Head of caudate nucleus (tissue), 42 donors: Measurements from ENCODE around the gene PRDX5.
"Not testable (repeated sequence)": the region's sequence is repeated elsewhere in the genome, so short reads cannot be mapped to it uniquely, and the experiment has no call there.

Experiments used
- DNase-seq, 42 donors: peaks; one replicate each; pipeline versions ENCODE4 v3.0.0 to v3.0.0-alpha.2; 2020 to 2021; ENCODE audit warnings: mixed read lengths in 7 of 42
- intact Hi-C: fragments of 100-400 bp; cut with DNase I; formaldehyde crosslinking; loops from one replicate; pipeline ENCODE4 v1.15.0; 2022

The PRDX5 gene

GRCh38 chr11:64303109-64304031, 14.6 kb upstream of the PRDX5 start:
- DNase-seq, result no peak
- intact Hi-C loops, result loop anchor here (2.0 kb wide), 1 partner anchor 33 kb away; no protein-coding TSS in a partner anchor

- intact Hi-C loops, result loop anchor here (2.0 kb wide), 1 partner anchor 33 kb away; no protein-coding TSS in a partner anchor
- no peak for DNase-seq
Observed at GRCh38 chr11:64304032-64304315, 13.9 kb upstream of the PRDX5 start.

- intact Hi-C loops, result loop anchor here (2.0 kb wide), 1 partner anchor 34 kb away; no protein-coding TSS in a partner anchor
- peak; percentile 91 to 99 (median 96) for DNase-seq
Observed at GRCh38 chr11:64304316-64305072, 13.4 kb upstream of the PRDX5 start.

- intact Hi-C loops, result loop anchor here (2.0 kb wide), 1 partner anchor 34 kb away; no protein-coding TSS in a partner anchor
- DNase-seq, result peak; percentile 98 to 100 (median 100)
Observed at GRCh38 chr11:64305075-64305690, 12.7 kb upstream of the PRDX5 start, which contains the start of gene ESRRA. ESRRA (plus strand) TSS chr11:64305524; CDS start chr11:64307180, 1,656 bp downstream.

GRCh38 chr11:64305691-64306562, 12.0 kb upstream of the PRDX5 start:
- peak; percentile 46 to 82 (median 64) for DNase-seq
- intact Hi-C loops, result loop anchor here (2.0 kb wide), 1 partner anchor 35 kb away; no protein-coding TSS in a partner anchor

GRCh38 chr11:64306563-64306875, 11.4 kb upstream of the PRDX5 start:
- DNase-seq, result peak in 3 of 42 donors; percentile 17 to 41 (median 36)
- intact Hi-C loops, result no loop called here

- intact Hi-C loops, result no loop called here
- DNase-seq, result peak in 12 of 42 donors; percentile 37 to 63 (median 49)
Observed at GRCh38 chr11:64306876-64307622, 10.9 kb upstream of the PRDX5 start.

GRCh38 chr11:64307795-64308194, 10.1 kb upstream of the PRDX5 start:
- DNase-seq, intact Hi-C loops: not testable (repeated sequence)

- intact Hi-C loops, result no loop called here
- DNase-seq, result no peak
Observed at GRCh38 chr11:64312947-64313346, 5.0 kb upstream of the PRDX5 start.

GRCh38 chr11:64313491-64314145, 4.3 kb upstream of the PRDX5 start:
- intact Hi-C loops, result no loop called here
- peak in 17 of 42 donors; percentile 30 to 73 (median 43) for DNase-seq

- intact Hi-C loops, result no loop called here
- no peak for DNase-seq
Observed at GRCh38 chr11:64314146-64314804, 3.6 kb upstream of the PRDX5 start.

GRCh38 chr11:64314805-64315561, 2.9 kb upstream of the PRDX5 start:
- intact Hi-C loops, result loop anchor here (5.0 kb wide), 1 partner anchor 42 kb away; the partner anchor contains the start of gene RPS6KA4
- DNase-seq, result no peak

- intact Hi-C loops, result loop anchor here (5.0 kb wide), 1 partner anchor 41 kb away; the partner anchor contains the start of gene RPS6KA4
- not testable (repeated sequence) for DNase-seq
Observed at GRCh38 chr11:64315667-64316526, 2.0 kb upstream of the PRDX5 start.

GRCh38 chr11:64316672-64317324, 1.1 kb upstream of the PRDX5 start:
- peak in 6 of 42 donors; percentile 14 to 44 (median 30) for DNase-seq
- intact Hi-C loops, result loop anchor here (5.0 kb wide), 1 partner anchor 41 kb away; the partner anchor contains the start of gene RPS6KA4
